HFFc6 (cell line): ENCODE data around the gene EPN2. TPM values are rescaled to one million over a fixed set of nuclear protein-coding genes. Genes with fewer than 3 reads are reported as not detected.

Experiments used
- DNase-seq: peaks from one replicate; pipeline ENCODE4 v3.0.0-alpha.2; 2018
- H3K27ac Mint-ChIP-seq: 2 replicates; pipeline ENCODE4 v1.8.0; 2020; ENCODE audit warnings: mild to moderate bottlenecking, mixed read lengths
- H3K27me3 Mint-ChIP-seq: 2 replicates; pipeline ENCODE4 v1.8.0; 2021; ENCODE audit warnings: mild to moderate bottlenecking, moderate library complexity, mixed read lengths; ENCODE audit not compliant: insufficient read depth
- H3K36me3 Mint-ChIP-seq: 2 replicates; pipeline ENCODE4 v1.8.0; 2021; ENCODE audit warnings: low read depth, mixed read lengths
- H3K4me1 Mint-ChIP-seq: 2 replicates; pipeline ENCODE4 v1.8.0; 2020; ENCODE audit warnings: low read depth, mixed read lengths
- H3K4me3 Mint-ChIP-seq: 2 replicates; pipeline ENCODE4 v1.8.0; 2020; ENCODE audit warnings: mild to moderate bottlenecking, moderate library complexity, mixed read lengths
- H3K9me3 Mint-ChIP-seq: 2 replicates; pipeline ENCODE4 v1.8.0; 2020; ENCODE audit warnings: mild to moderate bottlenecking, mixed read lengths
- CTCF ChIP-seq: fragments of 200-600 bp; sonication (generic); IDR thresholded peaks from 2 replicates; pipeline ENCODE4 v1.5.0; 2021; ENCODE audit warnings: antibody characterized with exemption, mild to moderate bottlenecking
- total RNA-seq, 6 experiments: library from RNA; stranded (reverse); fragmentation: NEBNext Ultra II Directional; extraction: Animal tissue kit (Norgen Biotek cat#: 25700); gene quantifications; 2 replicates in 1 of 6; 3 replicates in 5 of 6; pipeline ENCODE4 v1.2.3, GENCODE V29; 2021

EPN2 gene
- total RNA-seq, 6 experiments from 2014 or later: 40.1 to 47.4 (median 42.7) TPM

- Mint-ChIP-seq H3K4me3 (no peak overlapping the region), H3K9me3 (no peaks in the 10 kb centered on the region), H3K4me1 (peaks cover 5% of the 10 kb centered on the region; the same call in 1 of the 2 replicates), H3K27ac (no peak overlapping the region), H3K36me3 (peaks cover 17% of the 10 kb centered on the region), H3K27me3 (no peaks in the 10 kb centered on the region)
- no peak for DNase-seq
- TF ChIP-seq CTCF: no peak
Measured at GRCh38 chr17:19281161-19281560, 44.0 kb downstream of the EPN2 start.

DNA sequence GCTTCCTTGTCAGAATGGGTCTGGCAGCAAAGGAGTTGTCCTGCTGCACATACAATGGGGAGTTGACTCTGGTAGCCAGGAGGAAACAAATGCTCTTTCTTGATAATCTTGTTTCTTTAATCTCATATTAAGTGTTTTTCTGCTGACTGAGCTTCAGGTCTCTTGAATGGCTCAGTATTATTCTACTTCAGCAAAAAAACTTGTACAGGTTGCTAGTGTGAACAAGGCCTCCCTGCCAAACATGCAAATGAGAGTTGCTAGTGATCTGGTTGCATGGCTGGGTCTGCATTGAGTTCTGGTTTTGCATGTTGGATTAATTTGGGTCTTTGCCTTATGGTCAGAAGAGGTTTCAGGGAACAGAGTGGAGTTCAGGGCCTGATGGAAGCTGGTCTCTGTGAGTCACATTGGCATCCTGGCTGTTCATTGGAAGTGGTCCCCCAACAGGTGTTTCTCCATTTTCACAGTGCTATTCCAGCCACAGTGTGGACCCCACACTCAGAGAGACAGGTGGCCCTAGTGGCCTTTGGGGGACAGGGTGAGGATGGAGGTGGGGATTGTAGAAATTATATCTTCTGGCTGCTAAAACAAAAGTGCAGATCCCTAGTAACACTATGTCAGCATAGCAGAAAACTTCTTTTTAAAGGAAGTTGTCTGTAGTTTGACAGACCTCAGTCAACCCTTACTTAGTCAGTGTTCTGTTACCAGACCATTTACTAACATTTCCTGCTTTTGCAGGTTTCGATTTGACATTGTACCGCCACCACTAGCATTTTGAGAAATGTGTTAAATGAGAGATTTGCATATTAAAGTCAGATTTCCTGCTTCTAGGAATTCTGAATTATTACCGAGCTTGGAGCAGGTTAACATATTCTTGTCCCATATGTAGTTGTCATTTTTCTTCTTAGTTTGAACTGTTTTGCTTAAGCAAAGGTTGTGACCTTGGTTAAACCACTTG lies 47.1 kb downstream of the EPN2 start:
- no peak overlapping the region for H3K4me3 Mint-ChIP-seq
- peaks cover 18% of the 10 kb centered on the region for H3K4me1 Mint-ChIP-seq
- TF ChIP-seq CTCF: no peak
- H3K9me3 Mint-ChIP-seq: no peaks in the 10 kb centered on the region
- H3K27me3 Mint-ChIP-seq: peaks cover 5% of the 10 kb centered on the region
- peaks cover 7% of the 10 kb centered on the region for H3K36me3 Mint-ChIP-seq
- H3K27ac Mint-ChIP-seq: no peak overlapping the region
- no peak for DNase-seq

DNA sequence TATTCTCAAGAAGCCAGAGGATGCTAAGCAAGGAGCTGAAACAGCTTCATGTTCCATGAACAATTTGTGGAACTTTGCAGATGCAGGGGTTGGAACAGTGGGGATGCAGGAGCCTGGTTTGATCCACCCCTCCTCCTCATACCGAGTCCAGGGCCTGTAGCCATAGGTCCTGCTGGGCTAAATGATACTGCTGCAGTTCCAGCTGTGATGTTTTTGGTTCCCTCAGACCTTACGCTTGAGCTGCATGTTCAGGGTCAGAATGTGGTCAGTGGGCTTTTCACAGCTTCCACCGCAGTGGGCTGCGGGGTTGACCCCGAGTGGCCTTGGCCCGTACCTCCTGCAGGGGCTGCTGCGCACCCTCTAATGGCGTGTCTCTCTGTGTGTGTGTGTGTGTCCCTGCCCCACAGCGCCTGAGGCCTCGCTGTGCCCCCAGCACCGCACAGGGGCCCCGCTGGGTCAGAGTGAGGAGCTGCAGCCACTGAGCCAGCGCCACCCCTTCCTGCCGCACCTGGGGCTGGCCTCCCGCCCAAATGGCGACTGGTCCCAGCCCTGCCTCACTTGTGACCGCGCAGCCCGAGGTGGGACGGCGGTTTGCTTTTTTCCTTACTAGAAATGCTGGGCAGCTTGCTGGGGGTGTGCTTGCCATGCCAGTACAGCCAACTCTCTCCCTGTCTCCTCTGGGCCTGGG lies 48.2 kb downstream of the EPN2 start:
- no peaks in the 10 kb centered on the region for H3K9me3 Mint-ChIP-seq
- no peak overlapping the region for H3K27ac Mint-ChIP-seq
- peaks cover 26% of the 10 kb centered on the region for H3K4me1 Mint-ChIP-seq
- H3K4me3 Mint-ChIP-seq: no peak overlapping the region
- DNase-seq: no peak
- H3K36me3 Mint-ChIP-seq: peaks cover 7% of the 10 kb centered on the region
- peaks cover 6% of the 10 kb centered on the region for H3K27me3 Mint-ChIP-seq
- TF ChIP-seq CTCF: no peak

DNA sequence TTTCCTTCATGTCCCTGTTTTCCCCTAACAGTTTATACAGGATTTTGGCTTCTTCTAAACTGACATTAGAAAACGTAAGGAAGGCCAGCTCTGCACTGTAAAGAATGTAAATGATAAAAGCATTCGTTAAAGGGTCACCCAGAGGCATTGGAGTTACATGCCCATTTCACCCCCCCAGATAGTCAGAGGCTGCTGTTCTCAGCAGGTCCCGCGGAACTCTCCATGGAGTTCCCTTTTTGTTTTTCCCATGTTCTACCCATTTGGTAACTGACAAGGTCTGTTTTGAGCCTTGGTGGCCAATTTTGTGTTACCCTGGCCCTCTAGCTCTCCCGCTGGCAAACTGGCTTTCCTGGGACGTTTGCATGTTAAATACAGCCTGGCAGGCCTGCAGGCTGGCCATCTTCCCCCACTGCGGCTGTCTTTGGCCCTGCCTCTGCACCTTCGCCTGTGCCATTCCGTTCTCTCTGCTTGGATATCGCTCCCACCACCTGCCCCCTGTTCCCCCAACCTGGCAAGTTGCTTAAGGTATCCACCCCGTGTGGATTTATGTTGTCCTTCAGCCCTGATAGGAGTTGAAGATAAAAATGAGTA lies 49.7 kb downstream of the EPN2 start:
- peaks cover 6% of the 10 kb centered on the region for H3K27me3 Mint-ChIP-seq
- DNase-seq: no peak
- H3K4me3 Mint-ChIP-seq: no peak overlapping the region
- H3K4me1 Mint-ChIP-seq: peaks cover 20% of the 10 kb centered on the region
- peaks cover 7% of the 10 kb centered on the region for H3K36me3 Mint-ChIP-seq
- H3K9me3 Mint-ChIP-seq: no peaks in the 10 kb centered on the region
- no peak overlapping the region for H3K27ac Mint-ChIP-seq
- TF ChIP-seq CTCF: no peak

DNA sequence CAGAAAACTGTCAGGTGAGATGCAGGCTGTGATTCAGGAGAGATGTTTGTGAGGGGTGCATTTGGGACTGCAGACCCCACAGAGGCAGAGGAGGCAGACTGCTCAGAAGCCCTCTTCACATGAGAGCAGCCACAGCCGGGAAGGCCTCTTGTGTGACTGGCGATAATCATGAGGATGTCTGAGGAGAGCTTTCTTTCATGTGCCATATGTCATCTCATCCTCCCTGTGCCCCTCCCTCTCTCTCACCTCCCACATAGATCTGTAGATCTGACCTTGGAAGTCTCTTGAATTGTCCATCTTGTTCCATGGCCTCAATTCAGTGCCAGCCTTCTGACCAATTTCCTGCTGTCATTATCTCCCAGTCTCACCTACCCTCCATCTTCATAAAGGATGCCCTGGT lies 50.5 kb downstream of the EPN2 start:
- Mint-ChIP-seq H3K27ac (no peak overlapping the region), H3K4me1 (peaks cover 20% of the 10 kb centered on the region), H3K9me3 (no peaks in the 10 kb centered on the region)

More for the DNA sequence above, 50.5 kb downstream of the EPN2 start:
- peaks cover 7% of the 10 kb centered on the region for H3K36me3 Mint-ChIP-seq
- H3K4me3 Mint-ChIP-seq: no peak overlapping the region
- peaks cover 6% of the 10 kb centered on the region for H3K27me3 Mint-ChIP-seq
- DNase-seq: no peak
- TF ChIP-seq CTCF: no peak
